ENCODE data around the gene CETN1.

GRCh38 chr18:572831-573289, 7.3 kb upstream of the CETN1 start:
- no peak for TF ChIP-seq POLR2A (IDR thresholded peaks at IDR 0.05; ENCODE audit: low read depth, low read length)
- TF ChIP-seq POLR2AphosphoS5 (IDR thresholded peaks at IDR 0.05; ENCODE audit: low read depth, low read length): no peak
